Skin epidermis (tissue), 12 donors: ENCODE measurements around the gene MCEE.
"Not testable (repeated sequence)": the region's sequence is repeated elsewhere in the genome, so short reads cannot be mapped to it uniquely, and the experiment has no call there.

ENCODE experiments used
- H3K27ac ChIP-seq, 21 experiments: fragments of 200-600 bp; sonication (generic) in 11 of 21; one replicate each; pipeline ENCODE4 v1.5.0; 2020; ENCODE audit warnings: mild to moderate bottlenecking in 3 of 21, inconsistent platforms in 2 of 21, moderate library complexity in 2 of 21
- H3K4me3 ChIP-seq, 7 experiments: fragments of 200-600 bp; sonication (generic) in 2 of 7; one replicate each; pipeline ENCODE4 v1.5.0; 2020; ENCODE audit warnings: inconsistent platforms in 2 of 7, mild to moderate bottlenecking in 2 of 7, moderate library complexity in 1 of 7

The MCEE gene

DNA sequence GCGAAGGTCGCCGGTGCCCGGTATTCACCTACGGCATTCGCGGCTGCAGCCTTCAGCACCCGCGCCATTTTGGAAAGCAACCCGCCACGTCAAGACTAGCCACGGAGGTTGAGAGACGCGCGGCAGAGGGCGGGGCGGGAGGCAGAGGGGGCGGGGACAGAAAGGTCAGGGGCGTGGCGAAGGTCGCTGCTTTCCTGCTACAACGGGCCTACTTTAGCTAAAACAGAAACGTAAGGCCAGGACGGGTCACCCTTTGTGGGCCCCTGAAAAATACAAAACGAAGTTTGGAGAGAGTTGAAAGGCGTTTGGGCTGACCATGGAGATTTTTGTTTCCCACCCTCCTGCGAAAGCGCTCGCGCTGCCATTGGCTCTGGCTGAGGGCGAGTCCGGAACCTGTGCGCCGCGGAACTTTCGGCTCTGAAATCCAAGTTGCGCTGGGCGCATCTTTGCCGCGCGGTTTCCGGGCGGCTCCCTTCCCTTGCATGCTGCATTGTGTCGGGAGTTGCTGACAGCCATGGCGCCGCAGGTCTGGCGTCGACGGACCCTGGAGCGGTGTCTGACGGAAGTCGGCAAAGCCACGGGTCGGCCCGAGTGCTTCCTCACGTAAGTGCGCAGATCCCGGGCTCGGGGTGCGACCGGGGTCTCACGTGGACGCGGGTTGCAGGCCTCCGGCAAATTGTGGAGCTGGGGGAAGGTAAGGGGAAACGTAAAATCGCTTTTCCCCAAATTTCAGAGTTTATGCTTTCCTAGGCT is at the start of gene MCEE, which contains the start of gene MPHOSPH10:
Gene MCEE, minus strand, starts transcription at position 78 of the 753 bp plus-strand sequence. Its CDS starts 10 bp downstream, at position 68.
Gene MPHOSPH10, plus strand, starts transcription at position 483 of the 753 bp plus-strand sequence. Its CDS starts 32 bp downstream, at position 515.
- H3K4me3 ChIP-seq = peak within 1 kb of the TSS; percentile 74 to 93 (median 84)
- peak within 1 kb of the TSS; percentile 70 to 98 (median 92) for H3K27ac ChIP-seq

DNA sequence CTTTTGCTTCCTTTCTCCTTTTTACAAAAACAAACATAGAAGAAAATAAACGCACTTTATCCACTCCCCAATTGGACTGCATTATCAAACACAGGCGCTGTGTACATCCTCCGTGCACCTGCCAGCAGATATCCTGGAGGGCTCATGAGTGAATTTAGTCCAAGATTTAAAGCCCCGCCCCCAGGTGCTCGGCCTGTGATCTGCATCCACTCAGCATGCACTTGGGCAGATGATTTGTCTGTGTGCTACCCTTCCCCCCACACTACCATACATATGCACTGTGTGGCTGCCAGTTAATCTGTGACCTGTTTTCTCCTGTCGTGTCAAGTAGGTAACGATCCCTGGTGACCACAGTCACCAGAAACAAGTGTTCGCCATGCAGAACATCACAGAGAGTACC is 48.8 kb upstream of the MCEE start:
- H3K27ac ChIP-seq, H3K4me3 ChIP-seq: not testable (repeated sequence)

DNA sequence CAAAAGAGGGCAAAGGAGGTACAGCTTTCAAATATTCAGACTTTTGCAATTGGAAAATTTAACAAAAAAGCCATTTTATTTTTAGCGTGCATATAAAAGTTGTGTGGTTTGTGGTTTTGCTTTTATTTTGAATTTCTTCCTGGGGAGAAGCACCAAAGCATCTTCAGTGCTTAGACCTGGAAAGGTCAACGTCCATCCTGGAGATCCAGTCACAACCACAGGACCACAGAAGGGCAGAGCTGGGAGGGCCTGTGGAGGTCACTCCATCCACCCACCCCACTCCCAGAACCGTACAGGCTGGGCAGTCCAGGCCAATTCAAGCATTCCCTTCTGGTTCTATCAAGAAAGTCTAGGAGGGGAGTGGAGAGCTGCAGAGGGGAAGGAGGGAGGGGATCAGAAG is 44.2 kb upstream of the MCEE start:
- no peak overlapping the region for H3K4me3 ChIP-seq
- H3K27ac ChIP-seq = no peak overlapping the region

GRCh38 chr2:71173096-71173495 is 43.1 kb upstream of the MCEE start:
- Histone ChIP-seq H3K4me3 (no peak overlapping the region), H3K27ac (no peak overlapping the region)

- H3K27ac ChIP-seq = no peak overlapping the region
- H3K4me3 ChIP-seq = no peak overlapping the region
These were observed 36.8 kb upstream of the MCEE start for GRCh38 chr2:71166812-71167211.

- no peak overlapping the region for H3K4me3 ChIP-seq
These were observed 27.2 kb upstream of the MCEE start for GRCh38 chr2:71157124-71157793.

DNA sequence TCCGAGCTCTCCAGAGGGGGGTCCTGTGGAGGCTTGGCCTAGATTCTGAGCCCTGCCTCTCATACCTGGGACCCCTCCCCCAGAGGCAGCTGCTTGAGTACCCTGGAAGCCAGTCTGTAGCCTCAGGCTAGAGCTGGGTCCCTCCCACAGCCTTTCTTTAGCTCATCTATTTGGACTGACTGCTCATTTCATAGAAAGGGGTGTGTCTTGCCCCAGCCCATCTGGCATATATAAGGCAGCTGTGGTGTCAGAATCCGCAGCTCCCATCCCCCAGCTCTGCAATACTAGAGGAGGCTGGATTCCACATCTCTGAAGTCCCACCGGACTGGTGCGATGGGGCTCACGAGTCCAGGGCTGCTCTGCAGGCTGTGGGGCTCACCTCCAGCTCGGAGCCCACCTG is 26.5 kb upstream of the MCEE start:
- Histone ChIP-seq H3K27ac (no peak overlapping the region), H3K4me3 (no peak overlapping the region)

More at GRCh38 chr2:71157124-71157793, 27.2 kb upstream of the MCEE start:
- H3K27ac ChIP-seq = no peak overlapping the region

GRCh38 chr2:71155846-71156245 is 25.8 kb upstream of the MCEE start:
- no peak overlapping the region for H3K27ac ChIP-seq
- no peak overlapping the region for H3K4me3 ChIP-seq

DNA sequence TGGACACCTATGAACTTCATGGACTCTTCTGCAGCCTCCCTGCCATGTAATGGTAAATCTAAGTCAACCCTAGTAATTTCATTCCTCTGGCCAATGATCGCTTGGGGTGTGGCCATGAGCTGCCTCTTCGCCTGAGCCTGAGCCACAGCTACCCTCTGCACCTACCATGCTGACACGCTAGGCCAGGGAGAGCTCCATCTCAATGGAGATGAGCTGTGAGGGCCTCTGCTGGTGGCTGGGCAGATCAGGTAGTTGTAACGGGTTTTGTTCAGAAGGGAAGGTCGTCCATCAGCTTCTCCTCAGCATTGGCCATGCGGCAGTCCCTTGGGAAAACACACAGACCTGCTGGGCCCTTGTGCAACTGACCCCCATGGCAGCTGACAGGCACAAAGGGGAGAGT is 24.8 kb upstream of the MCEE start:
- H3K27ac ChIP-seq = no peak overlapping the region
- H3K4me3 ChIP-seq = no peak overlapping the region

- Histone ChIP-seq H3K4me3 (no peak overlapping the region), H3K27ac (no peak overlapping the region)
These were observed 24.2 kb upstream of the MCEE start for GRCh38 chr2:71154279-71154678.

GRCh38 chr2:71153585-71154224 is 23.7 kb upstream of the MCEE start:
- Histone ChIP-seq H3K27ac (no peak overlapping the region), H3K4me3 (no peak overlapping the region)

DNA sequence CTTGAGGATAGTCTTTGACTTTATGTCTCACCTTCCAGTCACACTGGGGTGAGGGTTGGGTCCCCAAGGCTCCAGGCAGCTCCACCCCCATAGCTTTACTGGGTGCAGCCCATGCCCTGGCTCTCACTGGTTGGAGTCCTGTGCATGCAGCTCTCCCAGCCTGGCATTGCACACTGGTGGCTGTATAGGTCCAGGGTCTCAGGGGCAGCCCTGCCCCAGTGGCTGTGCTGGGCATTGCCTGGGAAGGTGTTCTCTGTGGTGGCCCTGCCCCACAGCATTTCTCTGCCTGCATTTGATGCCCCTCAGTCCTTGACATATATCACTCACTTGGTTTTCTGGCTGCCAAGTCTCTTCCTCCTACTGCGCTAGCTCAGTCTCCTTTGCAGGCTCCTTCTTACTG is 21.6 kb upstream of the MCEE start:
- H3K27ac ChIP-seq = no peak overlapping the region
- no peak overlapping the region for H3K4me3 ChIP-seq

DNA sequence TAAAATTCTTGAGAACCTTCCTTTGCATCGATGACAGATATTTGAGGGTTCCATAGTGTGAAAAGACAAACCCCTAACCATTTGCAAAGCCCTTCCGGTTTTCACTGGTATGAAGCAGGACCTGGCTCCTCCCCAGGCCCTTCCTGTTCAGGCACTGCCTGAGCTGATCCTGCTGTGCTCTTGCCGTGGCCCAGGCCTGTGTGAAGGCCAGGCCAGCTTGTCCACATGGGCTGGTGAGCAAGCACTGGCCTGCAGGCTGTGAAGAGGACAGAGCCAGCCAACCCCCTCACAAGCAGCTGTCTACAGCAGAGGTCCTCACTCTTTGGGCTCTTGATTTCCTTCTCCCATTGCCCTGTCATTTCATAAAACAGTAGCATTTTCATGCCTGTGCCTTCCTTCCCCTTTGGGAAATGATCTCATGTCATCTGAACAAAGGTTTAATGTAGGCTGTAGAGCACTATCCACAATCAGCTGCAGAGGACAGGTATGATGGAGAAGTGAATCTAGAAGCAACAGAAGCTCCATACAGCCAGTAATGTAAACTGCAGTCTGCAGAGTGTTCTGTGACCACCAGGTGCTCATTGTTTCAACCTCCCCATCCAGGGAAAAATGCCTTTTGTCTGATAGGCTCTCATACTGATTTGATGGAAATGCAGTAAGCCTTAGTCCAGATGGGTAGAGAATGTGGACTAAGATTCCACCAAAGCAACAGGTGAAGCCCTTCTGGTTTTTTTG is 20.2 kb upstream of the MCEE start:
- H3K4me3 ChIP-seq = no peak overlapping the region
- H3K27ac ChIP-seq = no peak overlapping the region

GRCh38 chr2:71148506-71149063 is 18.6 kb upstream of the MCEE start:
- Histone ChIP-seq H3K4me3 (no peak overlapping the region), H3K27ac (no peak overlapping the region)

- H3K4me3 ChIP-seq = no peak overlapping the region
- no peak overlapping the region for H3K27ac ChIP-seq
These were observed 13.8 kb upstream of the MCEE start for GRCh38 chr2:71143782-71144181.

DNA sequence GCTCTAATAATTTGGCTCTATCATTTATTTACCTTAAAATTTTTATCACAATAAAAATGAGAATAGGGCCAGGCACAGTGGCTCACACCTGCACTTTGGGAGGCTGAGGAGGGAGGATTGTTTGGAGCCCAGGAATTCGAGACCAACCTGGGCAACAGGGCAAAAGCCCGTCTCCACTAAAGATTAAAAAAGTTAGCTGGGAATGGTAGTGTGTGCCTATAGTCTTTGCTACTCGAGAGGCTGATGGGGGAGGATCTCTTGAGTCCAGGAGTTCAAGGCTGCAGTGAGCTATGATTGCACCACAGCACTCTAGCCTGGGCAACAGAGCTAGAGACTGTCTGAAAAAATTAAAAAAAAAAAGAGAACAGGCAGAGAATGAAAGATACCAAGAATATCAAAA is 6.1 kb upstream of the MCEE start:
- Histone ChIP-seq H3K4me3 (no peak overlapping the region), H3K27ac (no peak overlapping the region)

- Histone ChIP-seq H3K27ac (no peak overlapping the region), H3K4me3 (no peak overlapping the region)
These were observed 3.6 kb upstream of the MCEE start for GRCh38 chr2:71133603-71134002.

GRCh38 chr2:71131387-71132166 is 1.5 kb upstream of the MCEE start:
- H3K4me3 ChIP-seq = peak overlapping the region; percentile 74 to 93 (median 84)
- H3K27ac ChIP-seq = peak overlapping the region in 9 of 21 experiments; percentile 1 to 97 (median 92)

- peak overlapping the region; percentile 41 to 98 (median 92) for H3K27ac ChIP-seq
- peak overlapping the region; percentile 74 to 93 (median 84) for H3K4me3 ChIP-seq
These were observed 846 bp upstream of the MCEE start for GRCh38 chr2:71130905-71131244.
